Myocyte (in vitro differentiated cells): Measurements from ENCODE around the gene RDH14. TPM values are rescaled to one million over a fixed set of nuclear protein-coding genes. Genes with fewer than 3 reads are reported as not detected.

Source experiments
- DNase-seq: peaks from one replicate; pipeline ENCODE4 v3.0.0-alpha.2; 2012; ENCODE audit warnings: low read depth
- polyA plus RNA-seq: library from polyadenylated mRNA; unstranded; fragments of >200 nt; gene quantifications from one replicate; pipeline ENCODE4 v1.2.1, GENCODE V29; 2012; ENCODE audit warnings: missing spikeins
- total RNA-seq: library from RNA; depleted of rRNA; stranded (reverse); fragments of >200 nt; gene quantifications from 2 replicates; pipeline ENCODE4 v1.2.3, GENCODE V29; 2014

The RDH14 gene
- 39.1 and 40.0 TPM in 2 replicates for total RNA-seq
- polyA plus RNA-seq = 20.4 TPM

- DNase-seq = peak; percentile 97
Observed at GRCh38 chr2:18560031-18560796, at the start of gene RDH14. Gene RDH14, minus strand, starts transcription at chr2:18560653. Its CDS starts 81 bp downstream, at chr2:18560572.

- DNase-seq = no peak
Observed at GRCh38 chr2:18610090-18610489, 49.6 kb upstream of the RDH14 start.

- DNase-seq = no peak
Observed at GRCh38 chr2:18605115-18605514, 44.7 kb upstream of the RDH14 start.

GRCh38 chr2:18604531-18604885 lies 44.1 kb upstream of the RDH14 start:
- DNase-seq = no peak

- no peak for DNase-seq
Observed at GRCh38 chr2:18603854-18604530, 43.5 kb upstream of the RDH14 start.

- no peak for DNase-seq
Observed at GRCh38 chr2:18602298-18602697, 41.8 kb upstream of the RDH14 start.

- no peak for DNase-seq
Observed at GRCh38 chr2:18600255-18600613, 39.8 kb upstream of the RDH14 start.

- no peak for DNase-seq
Observed at GRCh38 chr2:18599509-18600254, 39.2 kb upstream of the RDH14 start.

GRCh38 chr2:18598848-18599484 lies 38.5 kb upstream of the RDH14 start:
- DNase-seq = no peak

- DNase-seq = no peak
Observed at GRCh38 chr2:18597618-18598017, 37.2 kb upstream of the RDH14 start.

GRCh38 chr2:18596993-18597392 lies 36.5 kb upstream of the RDH14 start:
- DNase-seq = no peak

- DNase-seq = no peak
Observed at GRCh38 chr2:18593496-18593895, 33.0 kb upstream of the RDH14 start.

- DNase-seq = no peak
Observed at GRCh38 chr2:18592372-18592771, 31.9 kb upstream of the RDH14 start.

- no peak for DNase-seq
Observed at GRCh38 chr2:18589354-18589753, 28.9 kb upstream of the RDH14 start, which contains the start of gene NT5C1B. Gene NT5C1B, minus strand, starts transcription at chr2:18589569. Its CDS starts 101 bp downstream, at chr2:18589468.

GRCh38 chr2:18588802-18589201 lies 28.3 kb upstream of the RDH14 start:
- DNase-seq = no peak

- DNase-seq = no peak
Observed at GRCh38 chr2:18588049-18588448, 27.6 kb upstream of the RDH14 start.

- no peak for DNase-seq
Observed at GRCh38 chr2:18585526-18585925, 25.1 kb upstream of the RDH14 start.

- no peak for DNase-seq
Observed at GRCh38 chr2:18584608-18584954, 24.1 kb upstream of the RDH14 start.

- DNase-seq = no peak
Observed at GRCh38 chr2:18583905-18584607, 23.6 kb upstream of the RDH14 start.

- DNase-seq = no peak
Observed at GRCh38 chr2:18580606-18581005, 20.2 kb upstream of the RDH14 start.

GRCh38 chr2:18578033-18578432 lies 17.6 kb upstream of the RDH14 start:
- DNase-seq = no peak
